DLD1 (cell line): ENCODE measurements around the gene PLOD1.
"Not testable (repeated sequence)": the region's sequence is repeated elsewhere in the genome, so short reads cannot be mapped to it uniquely, and the experiment has no call there.

Source experiments
- in situ Hi-C: cut with HindIII; loops from 2 replicates; pipeline ENCODE4 v1.10.0; 2017; ENCODE audit warnings: low sequenced_read_pairs

Gene PLOD1

DNA sequence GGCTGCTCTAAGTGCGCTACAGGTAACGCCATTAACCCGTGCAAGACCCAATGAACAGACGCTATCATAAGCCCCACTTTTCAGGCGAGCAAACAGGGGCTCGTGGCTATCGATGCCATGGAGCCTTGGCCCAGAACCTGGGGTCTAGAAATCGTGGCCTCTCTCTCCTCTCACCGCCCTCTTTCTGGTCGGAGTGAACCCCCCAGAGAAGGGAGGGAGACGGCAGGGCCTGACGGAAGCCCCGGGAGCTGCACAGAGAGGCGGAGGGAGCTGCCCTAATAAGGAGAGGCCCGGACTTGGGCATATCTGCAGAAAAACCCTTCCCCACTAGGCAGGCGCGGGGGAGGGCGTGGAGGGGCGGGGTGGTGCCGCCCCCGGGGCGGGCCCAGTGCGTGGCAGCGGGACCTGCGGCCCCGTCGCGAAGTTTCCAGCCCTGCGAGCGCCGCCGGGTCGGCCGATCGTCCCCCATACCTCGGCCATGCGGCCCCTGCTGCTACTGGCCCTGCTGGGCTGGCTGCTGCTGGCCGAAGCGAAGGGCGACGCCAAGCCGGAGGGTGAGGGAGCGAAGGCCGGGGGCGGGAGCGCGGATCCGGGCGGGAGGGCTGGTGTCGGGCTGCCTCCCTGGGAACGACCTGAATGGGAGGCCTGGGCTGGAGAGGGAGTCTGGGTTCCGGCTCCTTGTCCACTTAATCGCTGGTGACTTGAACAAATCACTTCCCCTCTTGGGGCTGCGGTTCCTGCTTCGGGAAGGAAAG is at the start of gene PLOD1:
Gene PLOD1, plus strand, starts transcription at position 416 of the 755 bp plus-strand sequence. Its CDS starts 63 bp downstream, at position 479.
- in situ Hi-C loops, result no loop called here

DNA sequence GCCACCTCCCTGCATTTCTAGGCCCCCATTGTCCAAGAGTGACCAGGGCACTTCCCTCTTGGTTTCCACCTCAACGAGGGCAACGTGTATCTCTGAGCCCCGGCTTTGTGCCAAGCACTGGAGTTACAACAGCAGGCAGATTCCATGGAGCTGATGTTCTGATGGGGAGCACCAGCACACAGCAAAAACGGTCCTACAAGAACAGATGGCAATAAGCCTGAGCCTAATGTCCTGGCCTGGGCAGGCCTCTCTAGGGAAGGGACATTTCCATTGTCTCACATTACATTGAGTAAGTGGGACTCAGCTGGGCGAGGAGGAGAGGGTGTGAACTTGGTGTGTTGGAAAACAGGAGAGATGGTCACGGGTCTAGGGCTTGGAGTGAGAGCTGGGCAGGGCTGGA is 48.6 kb upstream of the PLOD1 start:
- in situ Hi-C loops, result no loop called here

DNA sequence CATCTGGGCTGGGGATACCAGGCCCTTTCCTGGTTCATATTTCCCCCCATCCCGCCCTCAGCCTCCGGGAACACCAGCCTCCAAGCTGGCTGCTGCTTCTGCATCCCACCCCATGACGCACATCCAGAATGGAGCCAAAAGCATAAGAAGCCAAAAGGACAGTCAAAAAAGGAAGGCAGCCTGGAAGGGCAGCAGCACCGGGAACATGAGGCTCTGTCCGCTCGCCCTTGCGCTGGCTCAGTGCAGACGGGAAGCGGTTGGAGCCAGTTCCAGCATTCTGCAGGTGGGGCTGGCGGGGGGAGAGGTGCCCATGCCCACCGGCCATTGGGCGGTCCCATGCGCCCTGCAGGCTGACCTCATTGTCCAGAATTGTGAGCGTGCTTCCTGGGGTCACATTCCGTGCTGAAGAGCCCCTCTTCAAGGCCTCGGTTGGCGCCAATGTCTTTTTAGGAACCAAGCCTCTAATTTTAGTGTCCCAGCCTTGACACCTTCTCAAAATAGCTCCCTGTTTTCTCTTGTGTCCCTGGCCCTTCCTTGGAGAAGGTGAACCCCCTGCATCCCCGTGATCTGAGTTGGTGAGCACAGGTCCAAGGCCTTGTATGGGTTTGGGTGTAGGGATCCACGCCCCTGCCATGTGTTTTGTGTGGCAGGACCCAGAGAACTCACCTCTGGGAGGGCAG is 47.4 kb upstream of the PLOD1 start:
- in situ Hi-C loops, result no loop called here

GRCh38 chr1:11887666-11888007 is 46.9 kb upstream of the PLOD1 start:
- in situ Hi-C loops, result no loop called here

DNA sequence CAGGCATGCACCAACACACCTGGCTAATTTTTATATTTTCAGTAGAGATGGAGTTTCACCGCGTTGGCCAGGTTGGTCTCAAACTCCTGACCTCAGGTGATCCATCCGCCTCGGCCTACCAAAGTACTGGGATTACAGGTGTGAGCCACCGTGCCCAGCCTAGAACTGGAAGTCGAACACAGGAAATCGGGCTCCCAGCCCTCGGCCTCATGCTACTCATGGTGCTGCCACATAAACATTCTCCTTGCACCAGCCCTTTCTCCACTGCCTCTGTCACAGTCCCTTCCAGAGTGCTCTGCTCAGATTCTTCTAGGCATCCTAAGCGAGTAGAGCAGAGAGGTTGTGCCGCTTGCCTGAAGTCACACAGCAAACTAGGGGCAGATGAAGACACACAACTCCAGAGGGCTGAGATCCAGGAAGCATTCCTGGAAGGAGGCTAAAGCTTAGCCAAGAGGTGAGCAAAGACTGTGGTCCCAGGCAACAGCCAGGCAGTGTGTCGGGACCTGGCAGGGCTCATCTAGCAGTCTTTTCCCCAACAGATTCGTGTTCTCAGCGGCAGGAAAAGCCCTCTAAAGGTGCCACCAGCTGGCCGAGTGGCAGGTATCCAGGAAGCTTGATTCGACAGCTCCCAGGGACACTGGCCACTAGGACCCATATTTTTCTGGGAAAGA is 46.2 kb upstream of the PLOD1 start:
- in situ Hi-C loops, result no loop called here

DNA sequence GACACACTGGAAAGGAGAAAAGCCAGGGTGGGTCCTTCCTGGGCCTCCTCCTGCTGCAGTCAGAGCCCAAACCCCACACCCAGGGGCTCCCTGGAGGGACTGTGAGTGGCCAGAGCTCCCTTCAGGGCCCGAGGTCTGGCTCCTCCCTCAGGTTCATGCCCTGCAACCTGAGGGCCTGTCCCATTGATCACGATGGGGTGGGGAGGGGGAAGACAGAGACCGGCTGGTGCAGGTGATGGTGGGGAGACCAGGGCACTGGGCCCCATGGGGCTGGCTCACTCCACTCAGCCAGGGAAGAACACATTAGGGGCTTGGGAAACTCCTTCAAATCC is 45.7 kb upstream of the PLOD1 start:
- in situ Hi-C loops, result no loop called here

GRCh38 chr1:11891433-11892186 is 42.9 kb upstream of the PLOD1 start:
- in situ Hi-C loops, result no loop called here

DNA sequence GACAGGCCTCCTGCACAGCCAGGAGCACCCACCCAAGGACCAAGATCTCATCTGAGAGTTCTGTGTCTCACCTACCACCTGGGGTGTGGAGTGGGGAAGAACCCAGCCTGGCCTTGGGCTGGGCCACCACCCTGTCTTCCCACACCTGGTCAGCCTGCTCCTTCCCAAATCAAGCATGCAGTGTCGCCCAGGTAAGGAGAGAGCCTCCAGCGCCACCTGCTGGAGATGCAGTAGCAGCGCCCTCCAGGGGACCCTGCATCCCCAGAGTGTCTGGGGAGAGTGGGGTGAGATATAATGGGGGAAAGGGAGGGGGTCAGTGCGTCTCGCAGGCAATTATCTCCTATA is 40.6 kb upstream of the PLOD1 start:
- in situ Hi-C loops, result no loop called here

GRCh38 chr1:11894501-11894900 is 40.0 kb upstream of the PLOD1 start:
- in situ Hi-C loops, result not testable (repeated sequence)

GRCh38 chr1:11898086-11898785 is 36.3 kb upstream of the PLOD1 start:
- in situ Hi-C loops, result no loop called here

DNA sequence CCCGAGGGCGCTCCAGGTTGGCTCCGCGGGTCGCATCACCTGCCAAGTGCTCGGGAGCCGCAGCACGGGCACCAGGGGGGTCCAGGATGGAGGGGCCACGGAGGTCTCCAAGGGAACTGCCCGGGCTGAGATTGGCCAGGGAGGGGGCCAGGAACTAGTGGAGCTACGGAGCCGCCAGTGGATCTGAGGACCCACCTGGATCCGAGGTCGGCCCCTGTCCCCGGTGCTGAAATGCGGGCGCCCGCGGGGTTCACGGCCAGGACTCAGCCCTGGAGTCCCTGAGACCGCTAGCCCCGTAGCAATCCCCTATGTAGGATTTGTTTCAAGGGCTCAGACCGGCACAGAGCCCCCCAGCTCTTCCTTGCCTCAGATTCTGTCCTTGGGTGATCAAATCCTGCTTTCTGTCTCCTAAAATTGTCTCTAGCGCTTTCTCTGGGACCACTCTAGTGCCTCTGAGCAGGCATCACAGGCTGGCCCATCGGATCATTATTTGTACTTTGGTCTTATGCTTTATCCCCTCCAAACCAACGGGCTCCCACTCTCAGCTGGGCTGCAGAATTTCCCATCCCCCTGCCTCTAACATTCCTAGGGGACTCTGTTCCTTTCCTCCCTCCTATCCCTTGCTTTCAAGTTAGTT is 35.6 kb upstream of the PLOD1 start:
- in situ Hi-C loops, result no loop called here

GRCh38 chr1:11901446-11901845 is 33.1 kb upstream of the PLOD1 start:
- in situ Hi-C loops, result not testable (repeated sequence)

DNA sequence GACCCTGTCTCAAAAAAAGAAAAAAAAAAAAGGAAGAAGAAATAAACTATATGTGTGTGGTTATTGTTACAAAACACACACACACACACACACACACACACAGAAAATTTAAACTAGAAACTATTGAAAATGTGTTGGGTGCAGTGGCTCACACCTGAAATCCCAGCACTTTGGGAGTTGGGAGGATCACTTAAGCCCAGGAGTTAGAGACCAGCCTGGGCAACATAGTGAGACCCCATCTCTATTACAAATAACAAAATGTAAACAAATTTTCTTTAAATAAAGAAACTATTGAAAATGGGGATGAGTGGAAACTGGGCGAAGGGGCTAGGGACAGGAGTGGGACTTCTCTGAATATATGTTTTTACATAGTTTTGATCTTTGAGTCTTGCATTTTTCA is 31.3 kb upstream of the PLOD1 start:
- in situ Hi-C loops, result no loop called here

DNA sequence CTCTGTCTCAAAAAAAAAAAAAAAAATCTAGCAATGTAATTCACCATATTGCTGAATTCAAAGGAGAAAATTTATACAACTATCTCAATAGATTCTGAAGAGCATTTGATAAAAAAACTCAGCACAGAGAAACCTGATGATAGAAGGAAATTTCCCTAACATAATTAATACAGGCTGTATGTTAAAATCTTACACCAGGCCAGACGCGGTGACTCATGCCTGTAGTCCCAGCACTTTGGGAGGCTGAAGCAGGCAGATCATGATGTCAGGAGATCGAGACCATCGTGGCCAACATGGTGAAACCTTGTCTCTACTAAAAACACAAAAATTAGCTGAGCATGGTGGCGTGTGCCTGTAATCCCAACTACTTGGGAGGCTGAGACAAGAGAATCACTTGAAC is 30.4 kb upstream of the PLOD1 start:
- in situ Hi-C loops, result not testable (repeated sequence)

- in situ Hi-C loops, result no loop called here
Measured at GRCh38 chr1:11904978-11905377, 29.5 kb upstream of the PLOD1 start.

DNA sequence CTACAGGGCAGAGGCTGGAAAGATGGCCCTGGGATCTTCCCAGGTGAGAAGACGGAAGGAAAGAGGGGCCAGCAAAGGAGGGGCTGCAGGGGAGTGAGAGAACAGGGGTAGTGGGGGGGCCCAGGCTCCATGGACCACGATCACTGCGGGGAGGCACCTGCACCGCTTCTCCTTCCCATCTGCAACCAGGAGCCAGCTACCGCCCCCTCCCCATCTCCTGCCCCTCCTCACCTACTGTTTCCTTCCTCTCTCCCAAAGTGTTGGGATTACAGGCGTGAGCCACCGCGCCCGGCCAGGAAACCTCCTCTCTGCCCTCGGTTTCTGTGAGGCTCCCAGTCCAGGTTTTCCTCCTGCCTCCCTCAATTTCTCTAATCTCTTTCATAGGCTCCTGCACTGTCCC is 27.6 kb upstream of the PLOD1 start:
- in situ Hi-C loops, result no loop called here

GRCh38 chr1:11907275-11908094 is 27.0 kb upstream of the PLOD1 start:
- in situ Hi-C loops, result no loop called here

GRCh38 chr1:11908095-11908675 is 26.3 kb upstream of the PLOD1 start:
- in situ Hi-C loops, result no loop called here

- in situ Hi-C loops, result not testable (repeated sequence)
Measured at GRCh38 chr1:11910914-11911228, 23.6 kb upstream of the PLOD1 start.
